HG02840 (cell line): ENCODE data around the gene TJP2.

ENCODE experiments used
- ATAC-seq: cut with Tn5 transposase; IDR thresholded peaks from one replicate; pipeline ENCODE4 v1.9.1; 2021; ENCODE audit warnings: mild to moderate bottlenecking, moderate library complexity, moderate number of reproducible peaks; ENCODE audit not compliant: unreplicated experiment, low FRiP score

TJP2 gene

GRCh38 chr9:69188975-69189374, 14.9 kb downstream of the TJP2 start:
- no peak for ATAC-seq

DNA sequence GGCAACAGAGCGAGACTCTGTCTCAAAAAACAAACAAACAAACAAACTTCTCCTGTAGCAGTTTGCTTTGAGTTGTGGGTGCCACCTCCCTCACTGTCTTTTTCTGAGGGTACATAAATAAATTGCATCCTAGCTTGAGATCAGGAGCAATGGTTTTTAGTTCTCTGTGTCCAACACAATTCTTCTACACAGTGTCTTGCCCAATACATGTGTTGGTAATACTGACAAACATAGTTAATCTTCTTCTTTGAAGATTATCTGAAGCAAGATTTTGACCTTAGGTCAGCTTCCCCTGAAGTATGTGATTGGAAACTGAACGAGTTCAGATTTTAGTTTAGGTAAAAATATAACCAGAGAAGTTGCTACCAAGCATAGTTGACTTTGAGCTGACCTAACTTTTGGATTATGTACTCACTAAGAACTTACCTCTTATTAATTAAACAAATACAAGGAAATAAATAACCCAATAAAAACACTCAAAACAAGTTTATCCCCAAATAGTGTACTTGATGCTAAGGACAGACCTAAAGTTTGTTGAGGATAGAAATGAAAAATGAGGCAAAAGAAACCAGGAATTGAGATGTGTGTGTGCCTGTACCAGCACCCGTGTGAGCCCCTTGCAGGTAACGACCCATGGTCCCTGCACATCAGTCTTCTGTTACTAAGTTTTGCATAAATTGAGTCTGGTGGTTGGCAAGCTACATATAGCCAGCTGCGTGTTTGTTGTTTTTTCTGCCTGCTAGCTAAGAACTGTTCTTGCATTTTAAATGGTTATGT, 16.2 kb downstream of the TJP2 start:
- peak; percentile 62 for ATAC-seq

DNA sequence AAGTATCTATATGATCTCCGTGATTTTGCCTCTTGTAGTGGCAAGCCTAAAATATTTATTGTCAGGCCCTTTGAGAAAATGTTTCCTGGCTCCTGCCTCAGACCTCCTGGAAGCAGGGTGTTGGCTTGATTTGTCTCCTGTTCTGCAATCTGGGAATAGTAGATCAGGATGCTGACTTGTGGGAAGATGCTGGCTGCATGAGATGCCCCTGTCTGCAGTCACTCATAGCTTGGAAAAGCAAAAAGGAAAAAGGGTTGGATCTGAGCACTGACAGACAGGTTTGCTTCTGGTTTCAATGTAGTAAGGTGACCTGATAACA, 16.7 kb downstream of the TJP2 start:
- no peak for ATAC-seq

- no peak for ATAC-seq
Observed at GRCh38 chr9:69191231-69191630, 17.2 kb downstream of the TJP2 start.

DNA sequence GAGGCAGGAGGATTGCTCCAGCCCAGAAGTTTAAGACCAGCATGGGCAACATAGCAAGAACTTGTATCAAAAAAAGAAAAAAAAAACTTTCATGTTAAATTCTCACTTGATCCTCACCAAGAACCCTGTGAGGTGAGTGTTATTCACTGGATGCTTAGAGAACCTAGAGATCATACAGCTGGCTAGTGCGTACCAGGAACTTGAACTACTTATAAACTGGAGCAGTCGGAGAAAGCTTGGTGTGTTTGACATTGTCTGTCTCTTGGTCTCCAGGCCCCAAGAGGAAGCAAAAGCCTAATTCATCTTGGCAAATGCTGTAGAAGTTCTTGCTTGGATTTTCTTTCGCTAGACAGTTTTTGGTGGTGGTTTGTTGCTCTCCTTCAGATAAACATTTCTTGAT, 18.1 kb downstream of the TJP2 start:
- no peak for ATAC-seq

DNA sequence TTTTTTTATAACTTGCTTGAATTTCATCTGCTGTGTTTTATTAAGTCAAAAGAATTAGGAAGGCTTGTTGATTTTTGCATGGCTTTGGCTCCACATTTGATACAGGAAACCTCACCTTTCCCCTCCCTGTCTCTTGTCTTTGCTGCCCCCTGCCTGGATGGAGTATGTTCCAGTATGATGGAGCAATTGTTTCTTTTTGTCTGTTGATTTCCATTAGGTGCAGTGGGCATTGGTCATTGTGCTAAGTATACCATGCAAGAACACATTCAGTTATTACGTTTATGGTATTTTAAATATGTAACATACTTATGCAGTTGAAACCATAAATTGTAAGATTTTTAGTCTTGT, 19.6 kb downstream of the TJP2 start:
- ATAC-seq: no peak

DNA sequence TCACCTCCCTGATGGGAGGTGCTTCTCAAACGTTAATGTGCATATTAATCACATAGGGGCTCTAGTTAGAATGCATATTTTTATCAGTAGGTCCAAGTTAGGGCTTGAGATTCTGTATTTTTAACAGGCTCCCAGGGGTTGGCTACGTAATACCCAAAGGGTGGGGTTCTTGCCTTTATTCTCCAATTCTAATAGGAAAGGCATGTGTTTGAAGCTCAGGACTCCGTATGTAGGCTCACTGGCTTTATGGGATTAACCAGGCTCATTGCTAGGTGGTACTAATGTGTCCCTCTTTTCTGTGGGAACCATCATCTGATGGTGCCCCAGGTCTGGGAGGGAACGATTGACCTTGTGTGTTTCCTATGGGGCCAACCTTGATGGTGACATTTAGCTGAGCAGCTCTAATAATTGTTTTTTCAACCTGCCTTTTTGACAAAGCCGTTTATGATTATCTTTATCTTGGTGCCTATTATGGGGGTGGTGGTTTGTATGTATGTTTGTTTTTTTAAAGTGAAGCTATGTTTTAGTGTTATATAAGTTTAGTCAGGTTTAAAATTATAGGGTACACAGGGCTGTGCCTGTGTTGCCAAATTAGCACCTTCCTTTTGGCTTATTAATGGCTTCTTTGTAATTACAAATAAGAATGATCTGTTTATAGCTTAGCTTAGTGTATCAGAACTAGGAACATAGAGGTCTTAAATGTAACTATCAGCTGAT, 20.8 kb downstream of the TJP2 start:
- no peak for ATAC-seq

DNA sequence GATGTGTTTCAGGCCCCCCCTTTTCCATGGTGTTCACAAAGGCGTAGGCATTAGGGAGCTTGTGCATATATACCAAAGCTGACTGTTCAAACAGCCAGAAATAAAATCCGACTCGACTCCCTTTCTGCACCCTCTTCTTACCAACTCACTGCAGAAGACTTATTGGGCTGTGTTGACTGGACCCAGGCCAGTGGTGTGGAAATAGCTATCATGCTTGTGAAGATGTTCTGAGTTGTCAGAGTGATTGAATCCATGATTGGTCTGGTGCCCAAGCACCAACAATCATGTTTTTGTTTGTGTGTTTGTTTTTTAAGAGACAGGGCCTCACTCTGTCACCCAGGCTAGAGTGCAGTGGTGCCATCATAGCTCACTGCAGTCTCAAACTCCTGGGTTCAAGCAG, 21.6 kb downstream of the TJP2 start:
- no peak for ATAC-seq

- no peak for ATAC-seq
Observed at GRCh38 chr9:69197687-69198086, 23.6 kb downstream of the TJP2 start.

- no peak for ATAC-seq
Observed at GRCh38 chr9:69198521-69199220, 24.6 kb downstream of the TJP2 start.

DNA sequence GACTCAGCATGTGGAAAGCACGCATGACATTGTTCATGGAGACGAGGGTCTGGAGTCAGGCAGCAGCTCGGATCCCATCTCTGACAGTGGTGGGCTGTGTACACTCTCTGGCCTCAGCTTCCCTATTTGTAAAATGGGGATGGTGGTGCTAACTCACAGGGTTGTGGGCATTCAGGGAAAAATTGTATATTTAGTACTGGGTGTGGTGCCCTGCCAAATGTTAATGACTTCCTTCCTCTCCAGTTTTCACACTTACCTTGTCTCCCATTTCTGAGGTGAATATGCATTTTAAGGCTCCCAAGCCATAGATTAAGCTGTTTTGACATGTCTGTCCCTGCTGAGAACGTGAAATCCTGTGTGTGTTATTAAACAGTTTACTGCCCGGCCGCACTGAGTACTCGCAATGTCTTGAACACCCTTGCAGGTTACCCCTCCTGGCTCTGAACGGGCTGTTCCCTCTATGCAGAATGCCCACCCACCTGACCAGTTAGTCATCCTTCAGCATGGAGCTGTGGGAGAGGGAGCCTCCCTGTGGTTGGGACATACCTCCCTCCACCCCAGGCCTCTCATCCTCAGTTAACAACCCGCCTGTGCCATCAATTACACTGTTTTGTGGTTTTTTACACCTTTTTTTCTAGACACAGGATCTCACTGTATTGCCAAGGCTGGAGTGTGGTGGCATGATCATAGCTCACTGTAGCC, 25.8 kb downstream of the TJP2 start:
- no peak for ATAC-seq

DNA sequence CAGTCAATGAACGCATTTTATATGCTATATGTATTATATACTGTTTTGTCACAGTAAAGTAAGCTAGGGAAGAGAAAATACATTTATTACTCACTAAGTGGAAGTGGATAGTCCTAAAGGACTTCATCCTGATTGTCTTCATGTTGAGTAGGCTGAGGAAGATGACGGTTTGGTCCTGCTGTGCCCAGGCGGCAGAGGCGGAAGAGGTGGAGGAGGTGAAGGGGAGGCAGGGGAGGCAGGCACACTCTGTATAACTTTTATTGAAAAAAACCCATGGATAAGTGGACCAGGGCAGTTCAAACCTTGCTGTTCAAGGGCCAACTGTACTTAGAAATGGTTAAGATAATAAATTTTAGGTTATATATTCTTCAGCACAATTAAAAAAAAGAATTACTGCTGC, 28.5 kb downstream of the TJP2 start:
- no peak for ATAC-seq

- ATAC-seq: no peak
Observed at GRCh38 chr9:69204326-69204725, 30.2 kb downstream of the TJP2 start.

DNA sequence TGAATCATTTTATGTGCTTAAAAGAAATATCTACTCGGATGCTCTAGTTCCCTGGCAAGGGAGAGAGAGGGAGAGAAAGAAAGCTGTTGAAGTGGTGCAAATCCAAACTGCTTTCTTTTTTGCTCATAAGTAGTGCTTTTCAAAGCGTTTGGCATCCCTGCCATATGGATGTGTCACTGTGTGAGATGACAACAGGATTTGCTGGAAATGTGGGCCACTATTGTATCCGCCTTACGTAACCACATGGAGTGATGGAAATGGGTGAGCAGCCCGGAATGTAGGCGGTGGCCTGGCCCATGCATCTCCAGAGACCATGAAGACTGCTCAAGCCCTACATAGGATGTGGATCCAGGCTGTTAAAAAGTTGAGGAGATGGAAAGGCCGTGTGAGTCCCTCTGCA, 30.8 kb downstream of the TJP2 start:
- ATAC-seq: no peak

GRCh38 chr9:69206047-69206446, 32.0 kb downstream of the TJP2 start:
- ATAC-seq: no peak

GRCh38 chr9:69207503-69207902, 33.4 kb downstream of the TJP2 start:
- ATAC-seq: no peak

- ATAC-seq: no peak
Observed at GRCh38 chr9:69211424-69212036, 37.5 kb downstream of the TJP2 start.

GRCh38 chr9:69213647-69214046, 39.6 kb downstream of the TJP2 start:
- no peak for ATAC-seq

GRCh38 chr9:69214939-69215338, 40.9 kb downstream of the TJP2 start:
- ATAC-seq: no peak

DNA sequence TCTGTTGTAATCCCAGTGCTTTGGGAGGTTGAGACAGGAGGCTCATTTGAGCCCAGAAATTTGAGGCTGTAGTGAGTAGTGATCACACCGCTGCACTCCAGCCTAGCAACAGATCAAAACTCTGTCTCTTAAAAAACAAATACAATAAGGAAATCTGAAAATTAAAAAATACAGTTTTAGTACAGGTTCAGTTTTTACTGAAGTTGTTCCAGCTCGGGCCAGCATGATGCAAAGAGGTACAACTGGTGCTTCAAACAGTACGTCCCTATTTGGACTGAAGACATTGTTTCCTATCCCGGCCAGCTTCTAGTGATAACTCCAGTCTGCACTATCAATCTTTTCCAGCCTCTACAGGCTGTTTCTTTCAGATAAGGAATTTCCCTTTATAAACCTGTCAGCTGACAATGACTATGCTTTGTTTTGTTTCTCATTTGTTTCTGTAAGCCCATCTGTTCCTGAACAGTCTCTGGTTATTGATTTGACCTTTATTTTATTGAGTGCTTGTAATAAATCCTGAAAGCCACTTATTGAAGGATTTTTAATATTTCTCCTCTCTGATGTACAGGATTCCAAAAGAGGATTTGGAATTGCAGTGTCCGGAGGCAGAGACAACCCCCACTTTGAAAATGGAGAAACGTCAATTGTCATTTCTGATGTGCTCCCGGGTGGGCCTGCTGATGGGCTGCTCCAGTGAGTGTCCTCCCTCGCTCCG, 41.9 kb downstream of the TJP2 start:
- no peak for ATAC-seq
